GM23338 (cell line): Measurements from ENCODE around the gene UNC13C. TPM values are rescaled to one million over a fixed set of nuclear protein-coding genes. Genes with fewer than 3 reads are reported as not detected.

Experiments used
- ATAC-seq: fragments of 200-7000 bp; cut with Tn5 transposase; 3 replicates; pipeline ENCODE4 v1.9.1; 2020
- DNase-seq: peaks from one replicate; pipeline ENCODE4 v3.0.0-alpha.2; 2015; ENCODE audit warnings: low spot score
- H2AFZ ChIP-seq: fragments of 200-600 bp; sonication (generic); 2 replicates; pipeline ENCODE4 v1.8.0; 2016; ENCODE audit warnings: antibody characterized with exemption, mild to moderate bottlenecking, moderate library complexity
- H3F3A ChIP-seq: fragments of 200-600 bp; sonication (generic); replicated peaks from 2 replicates; pipeline ENCODE4 v1.8.0; 2017; ENCODE audit warnings: antibody characterized with exemption, mixed run types, low read depth
- H3K27ac ChIP-seq: fragments of 200-600 bp; sonication (generic); 2 replicates; pipeline ENCODE4 v1.6.1; 2016; ENCODE audit warnings: low read depth
- H3K27me3 ChIP-seq: fragments of 200-600 bp; sonication (generic); 2 replicates; pipeline ENCODE4 v1.8.0; 2016; ENCODE audit warnings: mild to moderate bottlenecking, mixed run types, moderate library complexity; ENCODE audit not compliant: insufficient read depth
- H3K36me3 ChIP-seq: fragments of 200-600 bp; sonication (generic); 2 replicates; pipeline ENCODE4 v1.8.0; 2016; ENCODE audit warnings: mild to moderate bottlenecking; ENCODE audit not compliant: insufficient read depth
- H3K4me1 ChIP-seq: fragments of 200-600 bp; sonication (generic); 2 replicates; pipeline ENCODE4 v1.8.0; 2016; ENCODE audit warnings: mild to moderate bottlenecking, moderate library complexity; ENCODE audit not compliant: insufficient read depth
- H3K4me2 ChIP-seq: fragments of 200-600 bp; sonication (generic); 2 replicates; pipeline ENCODE4 v1.7.1; 2017; ENCODE audit warnings: mixed run types
- H3K4me3 ChIP-seq: fragments of 200-600 bp; sonication (generic); 2 replicates; pipeline ENCODE4 v1.6.1; 2016; ENCODE audit warnings: mixed run types
- H3K79me2 ChIP-seq: fragments of 200-600 bp; sonication (generic); replicated peaks from 2 replicates; pipeline ENCODE4 v1.8.0; 2017; ENCODE audit warnings: mild to moderate bottlenecking; ENCODE audit not compliant: insufficient read depth
- H3K9me2 ChIP-seq: fragments of 200-600 bp; sonication (generic); 2 replicates; pipeline ENCODE4 v1.8.0; 2017; ENCODE audit not compliant: insufficient read depth
- H4K20me1 ChIP-seq: fragments of 200-600 bp; sonication (generic); replicated peaks from 2 replicates; pipeline ENCODE4 v1.8.0; 2017; ENCODE audit warnings: mild to moderate bottlenecking; ENCODE audit not compliant: insufficient read depth
- H3K27ac Mint-ChIP-seq: 2 replicates; pipeline ENCODE4 v1.8.0; 2020; ENCODE audit warnings: inconsistent platforms, mild to moderate bottlenecking, moderate library complexity, mixed read lengths
- H3K27me3 Mint-ChIP-seq: 3 replicates; pipeline ENCODE4 v1.8.0; 2022; ENCODE audit warnings: low read depth, mild to moderate bottlenecking, moderate library complexity, mixed read lengths, inconsistent platforms; ENCODE audit not compliant: insufficient read depth, poor library complexity
- H3K36me3 Mint-ChIP-seq: 3 replicates; pipeline ENCODE4 v1.8.0; 2021; ENCODE audit warnings: low read depth, mild to moderate bottlenecking, inconsistent platforms, moderate library complexity, mixed read lengths
- H3K4me1 Mint-ChIP-seq: 3 replicates; pipeline ENCODE4 v1.8.0; 2020; ENCODE audit warnings: mild to moderate bottlenecking, inconsistent platforms, mixed read lengths
- H3K4me3 Mint-ChIP-seq: 3 replicates; pipeline ENCODE4 v1.8.0; 2021; ENCODE audit warnings: moderate library complexity, mild to moderate bottlenecking, inconsistent platforms, mixed read lengths
- H3K9me3 Mint-ChIP-seq: 3 replicates; pipeline ENCODE4 v1.8.0; 2020; ENCODE audit warnings: moderate library complexity, mild to moderate bottlenecking, inconsistent platforms, mixed read lengths
- ETS1 ChIP-seq: IDR thresholded peaks from 2 replicates; pipeline ENCODE4 v1.6.1; 2016; ENCODE audit warnings: antibody characterized with exemption
- EZH2 ChIP-seq: fragments of 200-600 bp; sonication (generic); IDR thresholded peaks from one replicate; pipeline ENCODE4 v1.8.0; 2017; ENCODE audit warnings: antibody characterized with exemption, mild to moderate bottlenecking, low read depth; ENCODE audit not compliant: unreplicated experiment
- JUNB ChIP-seq: IDR thresholded peaks from one replicate; pipeline ENCODE4 v1.6.1; 2016; ENCODE audit warnings: antibody characterized with exemption; ENCODE audit not compliant: unreplicated experiment
- NANOG ChIP-seq: IDR thresholded peaks from 2 replicates; pipeline ENCODE4 v1.6.1; 2016; ENCODE audit warnings: antibody characterized with exemption, borderline replicate concordance
- POLR2AphosphoS5 ChIP-seq: IDR thresholded peaks from 2 replicates; pipeline ENCODE4 v1.6.1; 2016; ENCODE audit warnings: antibody characterized with exemption, low read depth
- REST ChIP-seq: IDR thresholded peaks from one replicate; pipeline ENCODE4 v1.6.1; 2018; ENCODE audit warnings: antibody characterized with exemption; ENCODE audit not compliant: unreplicated experiment
- ZNF114 ChIP-seq: fragments of 250-450 bp; sonication (Bioruptor Pico); IDR thresholded peaks from 2 replicates; pipeline ENCODE4 v1.5.0; 2020; ENCODE audit warnings: mild to moderate bottlenecking, moderate library complexity
- ZNF331 ChIP-seq: fragments of 250-450 bp; sonication (Bioruptor Pico); IDR thresholded peaks from 2 replicates; pipeline ENCODE4 v1.5.0; 2020; ENCODE audit warnings: low read depth, mild to moderate bottlenecking, moderate library complexity
- polyA plus RNA-seq: library from polyadenylated mRNA; unstranded; fragments of >200 nt; fragmentation: Nextera tagmentation; extraction: Ambion mirVana; gene quantifications from 2 replicates; pipeline ENCODE4 v1.2.1, GENCODE V29; 2016
- total RNA-seq: library from RNA; depleted of rRNA; stranded (reverse); fragments of >200 nt; shearing (Covaris generic); gene quantifications from 2 replicates; pipeline ENCODE4 v1.2.3, GENCODE V29; 2014

Gene UNC13C
- total and polyA plus RNA-seq, 2 experiments from 2014 or later, result 0.03 TPM; not detected in 1

GRCh38 chr15:54091651-54092050 lies 113.4 kb downstream of the UNC13C start:
- Mint-ChIP-seq H3K36me3 (no peaks in the 10 kb centered on the region), H3K27me3 (peaks cover 2% of the 10 kb centered on the region), H3K4me3 (no peak overlapping the region), H3K9me3 (peaks cover 45% of the 10 kb centered on the region), H3K27ac (no peak overlapping the region), H3K4me1 (no peaks in the 10 kb centered on the region)
- H3K27ac ChIP-seq, result no peak overlapping the region
- no peaks in the 10 kb centered on the region for H4K20me1 ChIP-seq
- no peaks in the 10 kb centered on the region for H3K36me3 ChIP-seq
- H2AFZ ChIP-seq, result no peak overlapping the region
- ATAC-seq (no peak), DNase-seq (no peak)
- H3K4me2 ChIP-seq, result no peak overlapping the region
- no peaks in the 10 kb centered on the region for H3F3A ChIP-seq
- H3K27me3 ChIP-seq, result no peaks in the 10 kb centered on the region
- H3K4me3 ChIP-seq, result no peak overlapping the region
- TF ChIP-seq ZNF114 (CRISPR knock-in tag) (no peak), JUNB (no peak)
- no peaks in the 10 kb centered on the region for H3K79me2 ChIP-seq
- H3K9me2 ChIP-seq, result no peaks in the 10 kb centered on the region
- H3K4me1 ChIP-seq, result no peaks in the 10 kb centered on the region

- no peaks in the 10 kb centered on the region for H3K79me2 ChIP-seq
- H3K36me3 Mint-ChIP-seq, result no peaks in the 10 kb centered on the region
- no peak overlapping the region for H3K27ac Mint-ChIP-seq
- H3K27ac ChIP-seq, result no peak overlapping the region
- H3K4me1 ChIP-seq, result no peaks in the 10 kb centered on the region
- no peaks in the 10 kb centered on the region for H4K20me1 ChIP-seq
- no peak overlapping the region for H3K4me3 Mint-ChIP-seq
- no peak for DNase-seq
- H3K4me1 Mint-ChIP-seq, result no peaks in the 10 kb centered on the region
- no peak overlapping the region for H3K4me3 ChIP-seq
- TF ChIP-seq POLR2AphosphoS5 (no peak), EZH2 (no peak), ETS1 (no peak), ZNF114 (CRISPR knock-in tag) (no peak), REST (no peak), NANOG (no peak), ZNF331 (CRISPR knock-in tag) (no peak)
- H2AFZ ChIP-seq, result no peak overlapping the region
- no peak for ATAC-seq
- no peaks in the 10 kb centered on the region for H3K27me3 ChIP-seq
- no peaks in the 10 kb centered on the region for H3F3A ChIP-seq
- H3K9me3 Mint-ChIP-seq, result peaks cover 33% of the 10 kb centered on the region
- H3K36me3 ChIP-seq, result no peaks in the 10 kb centered on the region
- peaks cover 2% of the 10 kb centered on the region for H3K27me3 Mint-ChIP-seq
- H3K9me2 ChIP-seq, result no peaks in the 10 kb centered on the region
- no peak overlapping the region for H3K4me2 ChIP-seq
Observed at GRCh38 chr15:54094661-54095060, 116.4 kb downstream of the UNC13C start.
